Erythroblast (primary cell): ENCODE data around the gene CPT1A.
"Not testable (repeated sequence)": the region's sequence is repeated elsewhere in the genome, so short reads cannot be mapped to it uniquely, and the experiment has no call there.

Experiments used
- DNase-seq, 2 experiments: peaks; one replicate each; lab custom pipeline; 2025; lab: John Stamatoyannopoulos, UW
- GATA1 ChIP-seq: IDR thresholded peaks from 2 replicates; pipeline ENCODE4 v1.6.1; 2011; ENCODE audit warnings: low read depth, mild to moderate bottlenecking, control low read depth, low read length, moderate library complexity
- POLR2A ChIP-seq: IDR thresholded peaks from 2 replicates; pipeline ENCODE4 v1.6.1; 2011; ENCODE audit warnings: mild to moderate bottlenecking, low read length

CPT1A gene

DNA sequence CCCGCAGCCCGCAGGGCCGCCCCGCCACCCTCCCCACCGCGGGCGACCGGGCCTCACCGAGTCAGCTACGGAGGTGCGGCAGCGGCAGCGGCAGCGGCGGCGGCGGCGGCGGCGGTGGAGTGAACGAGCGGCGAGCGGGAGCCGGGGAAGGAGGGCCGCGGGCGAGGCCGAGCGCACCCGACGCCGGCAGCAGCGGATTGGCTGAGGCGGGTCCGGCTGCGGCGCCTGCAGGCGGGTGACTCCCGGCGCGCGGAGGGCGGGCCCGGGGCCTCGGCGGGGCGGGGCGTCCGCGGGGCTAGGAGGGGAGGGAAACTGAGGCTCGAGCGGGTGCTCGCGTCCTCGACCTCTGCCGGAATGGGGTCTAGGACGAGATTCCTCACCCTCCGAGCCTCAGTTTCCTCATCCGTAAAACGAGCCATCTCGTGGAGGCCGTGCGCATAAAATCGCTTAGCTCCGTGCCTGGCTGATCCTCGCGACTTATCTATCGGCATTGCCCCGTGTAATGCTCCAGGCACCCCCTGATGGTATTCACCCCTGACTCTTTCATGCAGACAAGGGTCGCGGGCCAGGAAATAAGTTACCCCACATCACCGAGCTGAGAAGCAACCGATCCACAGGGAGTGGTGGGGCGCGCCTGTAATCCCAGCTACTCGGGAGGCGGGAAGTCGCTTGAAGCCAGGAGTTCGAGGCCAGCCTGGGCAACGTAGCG lies at the start of gene CPT1A:
Gene CPT1A (minus strand): TSS at position 199 of the 709 bp plus-strand sequence. CDS start 26,442 bp downstream, outside the sequence.
- no peak for TF ChIP-seq POLR2A
- TF ChIP-seq GATA1: no peak
- peak; percentile 86 to 90 for DNase-seq

DNA sequence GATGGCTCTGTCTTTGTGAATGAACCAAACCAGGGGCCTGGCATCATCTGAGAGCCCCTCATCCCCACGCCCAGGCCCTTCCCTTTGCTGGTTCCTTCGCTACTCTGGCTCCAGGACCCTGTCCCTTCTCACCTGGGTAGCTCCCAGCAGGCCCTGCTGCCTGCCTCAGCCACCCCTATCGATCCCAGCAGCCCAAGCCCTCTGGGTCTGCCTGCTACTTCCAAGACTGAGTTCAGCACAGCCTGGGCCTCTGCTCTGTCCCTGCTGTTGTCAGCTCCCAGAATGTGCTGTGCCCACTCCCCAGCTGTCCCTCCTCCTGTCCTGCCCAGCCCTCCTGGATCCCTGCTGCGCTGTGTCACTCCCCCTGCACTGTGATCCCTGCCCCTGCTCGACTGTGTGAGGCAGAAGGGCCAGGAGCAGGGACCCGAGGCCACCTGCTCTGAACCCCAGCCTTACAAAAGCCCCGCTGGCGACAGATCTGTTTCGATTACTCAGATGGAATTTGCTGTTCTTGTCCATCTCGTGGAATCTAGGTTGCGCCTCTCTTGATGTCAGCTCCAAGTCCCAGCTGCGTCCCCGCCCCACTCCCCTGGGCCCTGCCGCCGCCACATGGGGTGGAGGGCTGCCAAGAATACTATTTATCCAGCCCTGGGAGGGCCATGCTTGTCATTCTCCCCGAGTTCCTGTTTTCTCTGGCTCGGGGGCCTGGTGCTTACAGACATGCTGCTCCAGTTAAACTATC lies 48.9 kb upstream of the CPT1A start:
- TF ChIP-seq POLR2A: no peak
- no peak for DNase-seq

DNA sequence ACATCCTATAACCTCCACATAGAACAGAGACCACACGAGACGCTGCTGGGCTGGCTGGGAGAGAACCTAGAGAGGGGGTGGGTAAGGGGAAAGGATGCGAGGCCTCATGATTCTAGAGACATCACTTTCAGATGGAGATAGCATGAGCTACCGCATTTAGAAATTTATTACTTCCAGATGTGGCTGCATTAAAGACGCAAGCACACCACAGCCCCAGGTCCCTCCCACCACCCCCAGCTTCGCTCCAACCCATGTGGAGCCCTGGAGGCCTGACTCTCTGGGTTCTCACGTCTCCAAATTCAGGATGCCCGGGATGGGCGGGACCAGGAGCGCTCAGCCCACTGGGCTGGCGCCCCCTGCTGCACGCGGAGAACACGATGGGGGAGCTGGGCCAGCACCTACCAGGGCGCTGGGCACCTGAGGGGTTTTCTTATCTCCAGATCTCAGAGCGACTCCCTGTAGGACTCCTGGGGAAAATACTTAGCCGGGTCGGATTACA lies 48.3 kb upstream of the CPT1A start:
- TF ChIP-seq GATA1: no peak
- no peak for TF ChIP-seq POLR2A
- peak; percentile 19 for DNase-seq

DNA sequence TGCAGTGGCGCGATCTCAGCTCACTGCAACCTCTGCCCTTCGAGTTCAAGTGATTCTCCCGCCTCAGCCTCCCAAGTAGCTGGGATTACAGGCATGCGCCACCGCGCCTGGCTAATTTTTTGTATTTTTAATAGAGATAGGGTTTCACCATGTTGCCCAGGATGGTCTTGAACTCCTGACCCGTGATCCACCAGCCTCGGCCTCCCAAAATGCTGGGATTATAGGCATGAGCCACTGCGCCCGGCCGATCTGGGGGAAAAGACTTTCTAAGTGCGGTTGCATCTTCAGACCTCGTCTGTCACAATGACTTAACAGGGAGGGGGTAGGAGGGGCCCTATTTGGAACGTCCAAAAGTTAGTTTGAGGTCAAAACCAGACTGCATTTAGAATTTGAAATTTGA lies 43.1 kb upstream of the CPT1A start:
- not testable (repeated sequence) for DNase-seq

DNA sequence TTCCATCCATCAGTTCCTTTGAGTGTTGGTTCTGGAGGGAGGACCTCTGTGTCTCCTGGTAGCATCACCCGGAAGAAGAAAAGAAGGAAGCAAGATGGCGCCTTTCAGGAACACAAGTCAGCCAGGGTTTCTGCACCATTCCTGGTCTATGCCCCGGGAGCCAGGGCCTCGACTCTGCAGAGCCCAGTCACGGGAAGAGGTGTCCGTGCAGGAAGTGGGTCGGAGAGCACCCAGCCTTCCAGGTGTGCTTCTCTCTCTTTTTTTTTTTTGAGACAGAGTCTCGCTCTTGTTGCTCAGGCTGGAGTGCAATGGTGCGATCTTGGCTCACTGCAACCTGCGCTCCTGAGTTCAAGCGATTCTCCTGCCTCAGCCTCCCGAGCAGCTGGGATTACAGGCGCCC lies 40.7 kb upstream of the CPT1A start:
- DNase-seq: no peak

DNA sequence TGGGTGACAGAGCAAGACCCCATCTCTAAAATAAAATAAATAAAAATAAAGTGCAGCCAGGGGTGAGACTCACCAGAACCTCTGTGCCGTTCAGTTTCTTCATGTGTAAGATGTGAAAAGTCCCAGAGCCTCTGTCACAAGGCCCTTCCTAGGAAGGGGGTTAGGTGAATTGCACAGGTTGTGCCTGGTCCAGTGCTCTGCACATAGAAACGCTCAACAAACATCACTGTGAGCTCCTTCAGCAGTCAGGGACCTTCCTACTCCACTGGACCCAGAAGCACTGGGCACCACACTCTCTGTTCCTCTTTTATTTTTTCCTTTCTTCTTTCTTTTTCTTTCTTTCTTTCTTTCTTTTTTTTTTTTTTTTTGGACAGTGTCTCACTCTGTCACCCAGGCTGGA lies 39.6 kb upstream of the CPT1A start:
- TF ChIP-seq GATA1 (no peak), POLR2A (no peak)

More for the DNA sequence above, 40.7 kb upstream of the CPT1A start:
- TF ChIP-seq GATA1 (no peak), POLR2A (no peak)

DNA sequence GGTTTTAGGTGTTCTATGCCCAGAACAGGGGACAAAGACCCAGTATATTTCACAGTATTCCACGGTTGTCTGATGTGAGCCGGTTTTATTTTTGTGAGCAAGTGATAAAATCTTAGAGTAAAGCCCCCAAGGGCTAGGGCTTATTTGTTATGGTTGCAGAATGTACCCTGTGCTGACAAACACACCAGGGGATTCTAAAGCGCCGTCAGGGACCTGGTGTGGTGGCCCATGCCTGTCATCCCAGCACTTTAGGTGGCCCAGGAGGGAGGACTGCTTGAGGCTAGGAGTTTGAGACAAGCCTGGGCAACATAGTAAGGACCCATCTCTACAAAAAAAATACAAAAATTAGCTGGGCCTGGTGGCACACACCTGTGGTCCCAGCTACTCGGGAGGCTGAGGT lies 39.1 kb upstream of the CPT1A start:
- no peak for TF ChIP-seq POLR2A
- no peak for TF ChIP-seq GATA1
- DNase-seq: no peak

More for the DNA sequence above, 39.6 kb upstream of the CPT1A start:
- no peak for DNase-seq

DNA sequence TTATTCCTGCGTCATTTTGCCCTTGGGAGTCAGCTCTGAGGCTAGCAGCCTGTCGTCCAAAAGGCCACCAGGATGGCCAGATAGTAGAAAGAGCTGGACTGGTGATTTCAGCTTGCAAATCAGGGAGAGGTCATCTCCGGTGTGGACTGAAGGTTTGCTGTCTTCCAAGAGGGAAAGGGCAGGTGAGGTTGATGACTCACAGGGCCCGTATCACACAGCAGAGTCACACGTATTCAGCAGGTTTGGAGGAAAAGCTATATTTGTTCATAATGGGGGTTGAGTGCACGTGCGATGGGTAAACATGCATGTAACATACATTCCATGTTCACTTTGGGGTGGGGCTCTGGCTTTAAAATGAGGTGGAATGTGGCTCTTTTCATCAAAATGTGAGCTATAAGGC lies 36.3 kb upstream of the CPT1A start:
- no peak for DNase-seq
- TF ChIP-seq POLR2A (no peak), GATA1 (no peak)

DNA sequence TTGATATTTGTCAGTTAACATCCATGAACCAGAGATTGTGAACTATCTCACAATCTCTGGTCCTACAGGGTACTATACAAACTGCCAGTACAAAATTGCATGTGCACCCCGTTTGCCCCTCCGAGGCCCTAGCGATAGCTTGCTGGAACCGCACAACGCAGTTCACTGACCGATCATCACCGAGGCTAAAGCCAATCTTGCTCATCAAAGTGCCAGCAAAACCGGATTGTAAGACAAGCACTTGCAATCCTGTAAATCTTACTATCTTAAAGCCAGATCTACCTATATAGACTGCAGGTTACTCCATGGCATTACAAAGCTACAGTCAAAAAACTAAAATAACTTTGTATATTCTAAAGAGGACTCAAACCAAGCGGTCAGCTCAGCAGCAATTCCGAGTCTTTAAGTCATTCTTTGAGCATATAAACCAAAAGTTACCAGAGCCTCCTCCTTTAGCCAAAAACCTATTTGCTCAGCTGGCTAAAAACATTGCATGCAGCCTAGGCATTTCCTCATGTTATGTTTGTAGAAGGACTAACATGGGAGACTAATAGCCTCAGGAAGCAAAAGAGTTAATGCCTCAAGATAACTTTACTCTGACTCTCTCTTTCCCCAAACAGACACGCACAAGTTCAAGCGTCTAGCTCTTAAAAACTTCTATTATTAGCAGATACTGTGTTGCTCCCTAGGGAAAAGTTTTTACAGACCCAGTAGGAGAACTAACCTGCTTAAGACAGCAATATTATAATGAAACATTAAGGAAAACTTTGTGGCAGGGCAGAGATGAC lies 30.7 kb upstream of the CPT1A start:
- no peak for DNase-seq
- TF ChIP-seq POLR2A (no peak), GATA1 (no peak)

DNA sequence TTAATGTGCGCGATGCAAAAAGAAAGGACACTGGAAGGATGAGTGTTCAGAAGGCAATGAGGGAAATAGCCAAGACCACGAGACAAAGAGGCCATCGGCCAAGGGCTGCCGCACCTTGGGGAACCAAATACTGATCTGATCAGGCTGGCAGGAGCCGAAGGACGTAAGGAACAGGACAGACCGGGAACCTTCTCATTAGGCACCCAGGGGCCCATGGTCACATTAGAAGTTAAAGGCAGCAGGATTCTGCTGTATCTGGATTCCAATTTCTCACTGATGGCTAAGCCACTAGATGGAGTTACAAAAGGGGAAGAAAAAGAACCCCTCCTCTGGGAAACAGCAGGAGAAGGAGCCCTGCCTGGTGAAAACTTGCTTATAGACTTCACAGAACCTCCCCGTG lies 28.8 kb upstream of the CPT1A start:
- TF ChIP-seq POLR2A (no peak), GATA1 (no peak)
- DNase-seq: no peak

DNA sequence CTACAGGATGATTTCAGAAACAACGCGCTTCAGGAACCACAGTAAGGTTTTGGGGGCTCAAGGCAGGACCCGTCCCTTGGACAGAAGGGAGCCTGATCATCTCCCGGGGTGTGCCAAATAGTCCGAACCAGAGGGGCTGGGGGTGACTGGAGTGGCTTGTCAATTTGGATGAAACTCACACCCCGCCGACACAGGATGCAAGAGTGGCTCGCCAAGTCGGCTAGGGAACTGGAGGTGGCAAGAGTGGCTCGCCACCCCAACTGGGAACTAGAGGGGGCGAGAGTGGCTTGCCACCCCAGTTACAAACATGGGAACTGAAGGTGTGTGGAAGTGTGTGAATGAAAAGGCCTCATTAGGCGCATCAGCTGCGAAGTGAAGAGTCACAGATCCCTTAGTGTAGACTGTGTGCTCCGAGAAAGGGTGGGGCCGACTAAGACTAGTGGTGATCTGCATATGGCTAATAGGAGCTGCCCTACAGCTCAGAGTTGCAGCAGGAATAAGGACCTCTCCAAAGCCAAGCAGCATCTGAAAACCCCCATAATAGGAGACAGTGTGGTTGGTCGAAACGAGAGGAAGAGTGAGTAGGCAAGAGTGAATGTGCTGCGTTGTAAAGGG lies 26.6 kb upstream of the CPT1A start:
- TF ChIP-seq POLR2A (no peak), GATA1 (no peak)
- no peak for DNase-seq

DNA sequence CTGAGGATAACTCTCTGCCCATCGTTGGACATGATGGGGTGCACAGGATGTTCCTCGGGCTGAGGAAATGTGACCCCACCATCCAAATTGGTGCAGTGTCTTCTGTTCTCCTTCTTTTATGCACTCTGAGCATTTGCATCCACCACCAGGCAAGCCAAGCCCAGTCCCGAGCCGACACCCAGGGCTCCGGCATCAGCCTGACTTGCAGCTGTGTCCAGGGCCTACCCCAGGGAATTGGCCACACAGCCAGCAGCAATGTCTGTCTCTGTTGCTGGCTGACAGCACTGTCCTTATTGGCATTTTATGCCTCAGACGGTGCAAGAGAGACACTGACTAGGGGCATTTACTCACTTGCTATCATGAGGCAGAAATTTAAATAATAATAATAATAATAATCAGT lies 25.4 kb upstream of the CPT1A start:
- DNase-seq: no peak
- TF ChIP-seq GATA1 (no peak), POLR2A (no peak)

DNA sequence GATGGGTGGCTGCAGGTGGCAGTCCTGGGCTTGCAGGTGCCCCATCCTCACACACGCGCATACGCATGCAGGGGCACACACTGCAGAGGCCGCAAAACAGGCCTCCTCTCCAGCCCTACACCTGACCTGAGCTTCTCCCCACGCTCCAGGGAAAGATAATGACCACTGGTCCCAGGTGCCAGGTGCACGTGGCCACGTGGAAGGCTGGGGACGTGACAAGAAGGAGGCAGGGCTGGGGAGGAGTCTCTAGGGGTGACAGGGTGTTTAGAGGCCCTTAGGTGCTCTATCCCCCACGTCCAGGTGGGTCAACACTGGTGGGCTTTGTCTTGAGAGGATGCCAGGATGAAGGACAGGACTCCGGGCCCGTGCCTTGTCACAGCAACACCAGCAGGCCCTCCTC lies 23.5 kb upstream of the CPT1A start:
- DNase-seq: no peak
- TF ChIP-seq POLR2A (no peak), GATA1 (no peak)

DNA sequence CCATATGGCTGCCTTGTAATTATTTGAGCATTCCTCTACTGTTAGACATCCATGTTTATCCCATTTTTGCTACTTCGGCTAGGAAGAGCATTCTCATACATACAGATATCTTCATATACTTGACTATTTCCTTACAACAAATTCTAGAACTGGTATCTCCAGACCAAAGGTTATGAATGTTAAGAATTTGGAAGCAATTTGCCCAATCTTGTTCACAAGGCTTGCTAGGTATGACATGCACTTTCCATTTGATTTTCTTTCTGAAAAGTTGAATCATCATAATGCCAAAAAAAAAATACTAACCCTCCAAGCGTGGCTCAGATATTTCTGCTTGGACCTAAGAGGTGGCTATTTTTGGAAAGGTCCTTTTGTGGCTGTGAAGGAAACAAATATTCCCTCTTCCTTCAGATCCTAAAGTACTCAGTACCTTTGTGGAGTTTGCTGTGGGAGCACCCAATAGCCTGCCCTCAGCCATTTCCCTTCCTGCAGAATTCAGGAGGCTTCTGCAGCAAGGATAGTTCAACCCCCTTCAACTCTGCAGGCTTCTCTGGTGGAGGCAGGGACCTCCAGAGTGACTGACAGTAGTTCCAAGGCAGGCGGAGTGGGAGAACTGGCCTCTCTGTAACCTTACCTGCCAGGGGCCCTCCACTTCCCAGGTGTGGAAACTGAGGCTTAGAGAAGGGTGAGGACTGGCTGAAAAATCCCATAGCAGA lies 22.0 kb upstream of the CPT1A start:
- no peak for DNase-seq
- TF ChIP-seq POLR2A (no peak), GATA1 (no peak)
